HG02943 (cell line): ENCODE results near the gene ANO3.

Experiments
- ATAC-seq: cut with Tn5 transposase; IDR thresholded peaks from one replicate; pipeline ENCODE4 v1.9.1; 2021; ENCODE audit warnings: mild to moderate bottlenecking, low read depth, moderate library complexity; ENCODE audit not compliant: unreplicated experiment

ANO3 gene

GRCh38 chr11:26350002-26350401, 18.1 kb downstream of the ANO3 start:
- ATAC-seq: no peak

DNA sequence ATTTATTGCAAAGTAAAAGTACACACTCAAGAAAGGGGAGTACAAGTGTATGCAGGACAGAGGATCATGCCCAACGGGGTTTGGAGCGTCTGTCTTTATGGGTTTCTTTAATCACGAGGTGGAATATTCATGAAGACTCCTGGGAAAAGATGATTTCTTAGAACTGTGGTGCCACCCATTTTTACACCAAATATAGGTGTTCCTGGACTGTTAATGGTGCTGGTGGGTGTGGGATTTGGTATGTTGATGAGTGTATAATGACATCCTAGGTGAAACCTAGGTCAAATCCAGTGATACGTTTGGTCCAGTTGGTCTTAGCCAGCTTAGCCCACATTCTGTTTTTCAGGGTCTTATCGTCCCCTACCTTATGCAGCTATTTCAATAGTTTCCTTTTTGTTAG, 21.1 kb downstream of the ANO3 start:
- ATAC-seq: no peak

DNA sequence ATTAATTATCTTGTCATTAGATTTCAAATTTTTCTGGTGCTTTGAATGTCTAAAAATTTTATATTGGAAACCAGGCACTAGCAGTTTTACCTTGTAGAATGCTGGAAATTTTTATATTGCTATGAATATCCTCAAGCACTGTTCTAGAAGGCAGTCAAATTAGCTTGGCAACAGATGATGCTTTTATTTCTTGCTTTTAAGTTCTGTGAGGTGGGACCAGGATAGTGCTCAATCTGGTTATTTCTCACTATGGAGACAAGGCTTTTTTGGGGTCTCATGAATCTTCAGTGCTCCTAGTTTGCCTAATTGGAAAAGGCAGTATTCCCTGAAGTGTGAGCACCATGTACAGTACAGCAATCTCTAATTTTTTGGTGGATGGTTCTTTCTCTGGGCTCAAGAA, 27.1 kb downstream of the ANO3 start:
- no peak for ATAC-seq

DNA sequence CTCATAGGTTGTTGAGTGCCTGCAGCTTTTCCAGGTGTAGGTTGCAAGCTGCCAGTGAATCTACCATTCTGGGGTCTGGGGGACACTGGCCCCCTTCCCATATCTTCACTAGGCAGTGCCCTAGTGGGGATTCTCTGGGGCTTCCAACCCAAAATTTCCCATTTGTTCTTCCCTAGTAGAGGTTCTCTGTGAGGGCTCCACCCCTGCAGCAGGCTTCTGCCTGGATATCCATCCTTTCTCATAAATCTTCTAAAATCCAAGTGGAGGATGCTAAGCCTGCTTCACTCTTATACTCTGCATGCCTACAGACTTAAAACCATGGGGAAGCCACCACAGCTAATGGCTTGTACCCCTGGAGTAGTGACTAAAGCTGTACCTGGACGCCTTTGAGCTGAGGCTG, 33.4 kb downstream of the ANO3 start:
- ATAC-seq: no peak

DNA sequence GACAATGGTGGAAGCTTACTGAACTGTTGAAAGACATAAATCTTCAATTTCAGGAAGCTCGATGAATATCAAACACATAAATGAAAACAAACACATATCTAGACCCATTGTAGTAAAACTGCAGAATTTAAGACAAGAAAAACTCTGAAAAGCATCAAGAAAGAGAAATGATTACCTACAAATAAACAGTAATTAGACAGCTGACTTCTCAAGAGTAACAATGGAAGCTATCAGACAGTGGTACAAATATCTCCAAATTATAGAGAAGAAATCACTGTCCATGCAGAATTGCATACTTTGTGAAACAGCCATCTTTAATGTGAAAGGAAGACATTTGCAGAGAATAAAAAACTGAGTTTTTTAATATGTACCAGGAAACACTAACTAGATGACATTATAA, 45.7 kb downstream of the ANO3 start:
- no peak for ATAC-seq

DNA sequence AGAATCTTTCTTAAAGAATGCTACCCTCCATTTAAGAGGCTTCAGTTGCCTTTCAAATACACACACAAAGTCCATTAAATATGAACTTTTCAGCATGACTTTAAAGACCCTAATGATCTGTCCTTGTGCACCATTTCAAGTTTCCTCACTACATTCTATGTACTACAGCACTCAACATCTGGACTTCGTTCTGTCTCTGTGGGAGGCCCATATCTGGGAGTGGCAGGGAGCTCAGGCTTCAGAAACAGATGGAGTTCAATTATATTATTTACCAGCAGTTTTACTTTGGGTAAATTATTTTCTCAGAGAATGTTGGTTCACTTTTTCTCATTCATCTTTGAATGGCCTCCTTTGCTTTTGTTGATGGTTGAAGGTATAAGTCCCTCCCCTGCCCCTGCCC, 67.4 kb downstream of the ANO3 start:
- ATAC-seq: no peak

- ATAC-seq: no peak
These were observed 78.9 kb downstream of the ANO3 start for GRCh38 chr11:26410706-26411366.

DNA sequence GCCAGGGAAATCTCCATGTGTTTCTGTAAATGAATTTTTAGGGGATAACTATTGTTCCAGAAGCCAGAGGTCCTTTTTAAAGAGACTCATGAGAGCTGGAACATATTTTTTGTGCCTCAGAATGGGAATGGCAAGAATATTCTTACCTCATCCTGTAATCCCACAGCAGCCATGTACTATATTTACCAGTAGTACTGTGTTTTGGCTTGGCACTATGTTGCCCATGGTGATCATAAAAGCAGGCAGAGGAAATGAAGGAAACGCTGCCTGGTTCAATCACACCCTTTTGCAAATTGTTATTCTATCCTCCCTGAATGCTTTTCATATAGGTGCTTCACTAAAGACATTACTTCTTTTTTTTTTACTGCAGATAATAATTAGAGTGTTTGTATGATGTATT, 81.0 kb downstream of the ANO3 start:
- ATAC-seq: no peak

GRCh38 chr11:26418386-26418912, 86.5 kb downstream of the ANO3 start:
- ATAC-seq: no peak

DNA sequence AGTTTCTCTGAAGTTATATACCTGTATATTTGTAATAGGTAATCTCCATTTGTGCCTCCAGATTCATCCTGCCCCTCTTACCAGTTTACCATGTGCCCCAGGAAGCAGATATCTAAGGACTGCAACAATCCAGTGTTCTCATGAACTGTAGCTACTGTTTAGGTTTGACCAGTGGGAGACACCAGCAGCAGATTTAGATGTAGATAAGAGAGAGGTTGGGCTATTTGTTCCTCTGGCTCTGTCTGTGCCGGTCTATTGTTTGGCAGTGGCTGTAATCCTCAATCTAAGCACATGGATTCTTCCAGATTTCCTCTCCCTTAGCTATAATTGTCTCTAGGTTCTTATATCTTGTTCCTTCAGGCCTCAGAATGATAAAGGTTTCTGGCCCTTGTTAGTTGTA, 88.4 kb downstream of the ANO3 start:
- ATAC-seq: no peak

DNA sequence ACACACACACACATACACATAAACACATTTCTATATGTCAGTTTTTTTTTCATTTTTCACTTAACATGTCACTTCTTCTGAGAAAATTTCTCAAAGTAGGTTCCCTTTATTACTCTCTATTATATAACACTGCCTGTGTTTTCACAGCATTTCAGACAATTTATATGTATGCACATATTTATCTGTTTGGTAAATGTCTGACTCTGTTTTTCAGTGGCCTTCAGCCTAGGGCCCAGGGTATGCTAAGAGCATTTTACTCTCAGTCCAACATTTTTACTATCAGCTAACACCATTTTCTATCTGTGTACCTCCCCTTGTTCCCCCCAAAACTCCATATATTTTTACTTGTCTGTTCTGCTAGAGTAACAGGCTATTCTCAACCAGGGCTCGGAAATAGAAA, 92.3 kb downstream of the ANO3 start:
- ATAC-seq: no peak

DNA sequence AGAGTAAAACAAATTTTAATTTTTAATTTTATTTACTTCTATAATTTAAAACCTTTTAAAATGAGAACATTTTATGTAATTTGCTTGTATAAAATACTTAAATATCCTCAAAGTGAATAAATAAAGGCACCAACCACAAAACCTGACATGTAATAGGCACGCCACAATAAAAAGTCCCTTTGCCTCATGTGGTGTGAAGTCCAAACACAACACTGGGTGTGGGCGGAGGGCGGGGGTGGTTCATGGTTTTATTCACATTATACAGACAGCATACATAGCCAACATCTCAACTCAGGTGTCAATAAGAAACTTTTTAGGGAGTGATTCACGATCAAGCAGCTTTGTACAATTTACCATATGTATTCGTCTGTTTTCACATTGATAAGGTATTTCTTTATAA, 107.9 kb downstream of the ANO3 start:
- no peak for ATAC-seq

- ATAC-seq: no peak
These were observed 110.2 kb downstream of the ANO3 start for GRCh38 chr11:26442131-26442530.

GRCh38 chr11:26443617-26444016, 111.7 kb downstream of the ANO3 start:
- no peak for ATAC-seq

- ATAC-seq: no peak
These were observed 125.7 kb downstream of the ANO3 start for GRCh38 chr11:26457636-26458035.

GRCh38 chr11:26465274-26465673, 133.3 kb downstream of the ANO3 start:
- ATAC-seq: no peak

- ATAC-seq: no peak
These were observed 135.6 kb downstream of the ANO3 start for GRCh38 chr11:26467506-26467905.

- no peak for ATAC-seq
These were observed 139.1 kb downstream of the ANO3 start for GRCh38 chr11:26470992-26471391.

- no peak for ATAC-seq
These were observed 141.6 kb downstream of the ANO3 start for GRCh38 chr11:26473216-26474194.

DNA sequence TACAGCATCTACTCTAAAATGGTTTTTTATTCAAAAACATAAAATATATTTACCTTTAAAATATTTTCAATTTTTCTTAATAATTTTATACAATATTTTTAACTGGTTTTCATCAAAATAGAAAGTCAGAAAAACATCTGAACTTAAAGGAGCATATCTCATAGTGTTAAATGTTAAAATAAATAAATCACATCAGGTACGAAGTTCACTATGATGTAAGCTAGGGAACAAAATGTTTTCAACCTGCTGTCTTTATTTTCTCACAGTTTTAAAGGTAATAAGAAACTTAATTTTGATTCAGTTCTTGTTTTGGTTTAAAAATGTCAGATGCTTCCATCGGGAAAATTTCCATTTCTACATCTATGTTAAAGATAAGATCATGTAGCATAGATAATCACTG, 142.5 kb downstream of the ANO3 start:
- no peak for ATAC-seq

DNA sequence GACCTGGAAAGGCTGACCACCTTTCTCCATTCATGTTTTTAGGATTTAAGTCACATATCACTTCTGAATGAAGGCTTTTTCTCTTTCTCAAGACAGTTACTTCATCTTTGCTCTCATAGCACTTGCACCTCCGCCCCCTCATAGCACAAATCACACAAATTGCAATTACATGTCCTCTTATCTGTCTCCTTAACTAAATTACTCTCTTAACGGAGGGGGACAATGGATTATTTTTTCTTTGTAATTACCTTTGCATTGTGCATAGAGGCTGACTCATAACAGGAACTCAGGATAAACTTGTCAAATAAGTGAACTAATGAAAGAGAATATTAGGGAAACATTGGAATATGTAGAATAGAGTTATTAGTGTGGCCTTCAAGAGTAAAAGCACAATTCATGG, 145.5 kb downstream of the ANO3 start:
- ATAC-seq: no peak

GRCh38 chr11:26478710-26479109, 146.8 kb downstream of the ANO3 start:
- ATAC-seq: no peak
